KOPT-K1 (cell line): ENCODE measurements around the gene RASSF4.

Source experiments
- H3K27ac ChIP-seq: fragments of 200-600 bp; sonication (generic); 2 replicates; pipeline ENCODE4 v1.5.1; 2016; ENCODE audit warnings: antibody characterized with exemption, mild to moderate bottlenecking, low read depth, low read length; ENCODE audit not compliant: poor library complexity, severe bottlenecking
- H3K36me3 ChIP-seq: fragments of 200-600 bp; sonication (generic); 2 replicates; pipeline ENCODE4 v1.5.1; 2017; ENCODE audit warnings: antibody characterized with exemption, mild to moderate bottlenecking, low read length, moderate library complexity; ENCODE audit not compliant: insufficient read depth
- H3K9me3 ChIP-seq: fragments of 200-600 bp; sonication (generic); 2 replicates; pipeline ENCODE4 v1.5.1; 2017; ENCODE audit warnings: antibody characterized with exemption, low read length, mild to moderate bottlenecking; ENCODE audit not compliant: insufficient read depth, poor library complexity, severe bottlenecking

Gene RASSF4

DNA sequence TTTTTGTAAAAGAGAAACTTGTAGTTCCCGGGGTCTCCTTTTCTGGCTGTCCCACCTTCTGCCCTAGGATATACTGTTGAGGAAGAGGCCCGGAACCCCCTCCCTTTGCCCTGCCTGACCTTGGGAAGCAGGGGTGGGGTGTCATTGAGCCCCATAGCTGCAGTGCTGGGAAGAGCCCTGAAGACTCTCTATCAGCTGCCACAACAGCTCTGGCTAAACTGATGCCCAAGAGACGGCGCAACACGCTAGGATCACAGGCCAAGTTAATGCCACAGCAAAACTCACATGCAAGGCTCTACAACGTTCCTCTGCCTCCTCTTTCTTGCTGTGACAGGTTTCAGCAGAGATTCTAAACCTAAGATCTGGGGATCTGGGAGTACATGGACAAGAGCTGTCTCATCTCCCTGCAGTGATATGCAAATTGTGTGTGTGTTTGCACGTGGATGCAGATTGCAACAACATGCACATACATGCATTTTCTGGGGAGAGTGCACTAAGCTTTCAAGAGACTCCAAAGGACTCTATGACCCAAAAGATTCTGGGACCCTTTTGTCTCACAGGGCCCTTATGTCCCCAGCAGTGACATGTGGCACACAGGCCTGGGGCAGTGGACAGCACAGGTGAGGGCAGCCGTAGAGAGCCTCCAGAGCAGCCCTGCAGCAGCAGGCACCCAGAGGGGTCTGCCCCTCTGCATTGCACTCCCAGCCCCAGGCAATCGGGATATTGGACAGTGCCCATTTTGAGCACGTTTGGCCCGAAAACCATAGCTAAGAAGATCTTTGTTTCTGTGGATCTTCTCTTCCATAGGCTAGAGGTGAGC, 2.5 kb downstream of the RASSF4 start:
- H3K9me3 ChIP-seq, result no peaks in the 10 kb centered on the region
- H3K36me3 ChIP-seq, result no peaks in the 10 kb centered on the region
- H3K27ac ChIP-seq, result no peak overlapping the region

DNA sequence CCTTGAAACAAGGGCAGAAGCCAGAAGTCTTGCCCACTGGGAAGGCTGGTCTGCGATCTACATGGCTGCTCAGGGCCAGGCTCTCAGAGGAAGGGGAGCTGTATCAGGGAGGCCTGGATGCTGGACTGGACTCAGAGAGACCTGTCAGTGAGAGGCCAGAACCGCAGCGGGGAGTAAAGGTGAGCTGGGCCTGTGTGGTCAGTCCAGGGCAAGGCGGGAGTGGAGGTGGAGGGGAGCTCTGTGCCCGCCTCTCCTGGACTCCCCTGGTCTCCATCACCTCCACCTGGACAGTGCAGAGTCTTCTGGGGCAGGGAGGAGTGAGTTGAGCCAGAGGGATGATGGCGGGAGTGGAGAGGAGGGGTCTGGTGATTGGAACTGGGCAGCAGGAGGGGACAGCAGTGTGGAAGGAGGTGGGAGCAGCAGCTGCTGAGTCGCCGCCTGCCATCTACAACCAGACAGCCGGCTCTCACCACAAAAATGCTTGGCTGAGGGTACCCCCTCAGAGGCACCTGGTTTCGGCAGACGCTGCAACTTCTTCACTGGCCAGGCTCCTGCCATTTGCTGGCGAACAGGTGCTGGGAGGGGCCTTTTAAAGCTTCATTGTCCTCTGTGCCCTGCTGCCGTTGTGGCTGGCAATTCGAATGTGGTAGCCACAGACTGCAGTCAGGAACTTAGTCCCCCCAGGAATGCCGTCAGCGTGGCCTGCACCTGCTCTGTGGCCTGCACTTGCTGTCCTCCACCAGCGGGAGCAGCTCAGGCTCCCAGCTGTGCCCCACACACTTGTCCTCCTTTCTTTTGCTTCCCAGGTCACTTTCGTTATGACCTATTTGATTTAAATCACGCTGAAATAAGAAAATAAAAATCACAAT, 3.5 kb downstream of the RASSF4 start:
- Histone ChIP-seq H3K9me3 (no peaks in the 10 kb centered on the region), H3K27ac (peak overlapping the region; percentile 58), H3K36me3 (no peaks in the 10 kb centered on the region)

DNA sequence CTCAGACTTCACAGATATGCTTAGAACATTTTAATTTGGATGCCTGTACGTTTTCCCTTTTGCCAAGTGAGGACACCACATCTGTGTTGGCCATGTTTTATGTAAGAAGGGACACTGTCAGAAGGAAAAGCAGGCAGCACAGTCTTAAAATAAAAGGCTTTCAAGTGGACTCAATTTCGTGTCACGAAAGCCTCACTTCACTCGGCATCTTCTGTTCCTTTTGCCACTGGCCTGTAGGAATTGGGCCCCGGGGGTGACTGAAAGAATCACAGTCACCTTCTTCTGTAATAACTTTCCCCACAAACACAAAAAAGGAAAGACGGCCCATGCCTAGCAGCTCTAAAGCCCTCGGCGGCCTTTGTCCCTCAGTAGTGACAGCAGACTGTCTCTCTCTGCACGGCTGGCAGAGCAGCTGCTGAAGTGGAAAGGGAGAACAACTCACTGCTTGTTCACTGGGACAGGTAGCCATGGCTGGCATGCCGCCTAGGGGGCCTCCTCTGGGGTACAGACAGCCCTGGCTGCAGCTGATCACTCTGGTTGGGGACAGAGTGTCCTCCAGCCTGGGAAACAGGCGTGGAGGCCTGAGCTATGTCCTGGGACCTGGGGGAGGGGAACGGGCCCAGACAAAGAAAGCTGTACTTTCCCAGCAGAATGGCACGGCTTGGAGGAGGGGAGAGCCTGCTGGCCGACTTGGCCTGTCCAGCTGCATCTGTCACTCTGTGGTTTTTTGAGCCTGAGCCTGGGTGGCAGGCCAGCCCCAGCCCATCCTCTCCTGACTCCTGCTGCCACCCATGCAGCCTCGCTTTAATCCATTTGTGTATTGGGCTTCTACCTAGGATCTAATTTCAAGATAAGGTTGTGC, 4.4 kb downstream of the RASSF4 start:
- Histone ChIP-seq H3K9me3 (no peaks in the 10 kb centered on the region), H3K36me3 (no peaks in the 10 kb centered on the region), H3K27ac (peak overlapping the region; percentile 58)

DNA sequence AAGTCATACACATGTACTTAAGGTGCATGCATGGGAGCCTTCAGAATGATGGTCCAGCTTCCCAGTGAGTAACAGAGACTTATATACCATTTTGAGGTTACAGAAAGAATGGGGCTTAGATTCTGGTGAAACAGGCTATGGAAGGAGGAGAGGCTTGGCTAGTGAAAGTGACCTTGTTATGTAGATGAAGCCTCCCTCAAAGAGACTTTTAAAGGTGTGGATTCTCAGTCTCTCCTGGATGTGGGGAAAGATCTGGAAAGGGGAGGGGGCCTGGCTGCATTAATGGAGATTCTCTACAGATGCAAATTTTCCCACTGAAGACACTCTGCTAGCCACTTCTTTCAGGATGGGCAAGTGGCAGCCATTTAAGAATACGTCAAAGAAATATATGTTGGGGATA, 5.5 kb downstream of the RASSF4 start:
- no peaks in the 10 kb centered on the region for H3K36me3 ChIP-seq
- H3K27ac ChIP-seq, result peak overlapping the region; percentile 58
- no peaks in the 10 kb centered on the region for H3K9me3 ChIP-seq

DNA sequence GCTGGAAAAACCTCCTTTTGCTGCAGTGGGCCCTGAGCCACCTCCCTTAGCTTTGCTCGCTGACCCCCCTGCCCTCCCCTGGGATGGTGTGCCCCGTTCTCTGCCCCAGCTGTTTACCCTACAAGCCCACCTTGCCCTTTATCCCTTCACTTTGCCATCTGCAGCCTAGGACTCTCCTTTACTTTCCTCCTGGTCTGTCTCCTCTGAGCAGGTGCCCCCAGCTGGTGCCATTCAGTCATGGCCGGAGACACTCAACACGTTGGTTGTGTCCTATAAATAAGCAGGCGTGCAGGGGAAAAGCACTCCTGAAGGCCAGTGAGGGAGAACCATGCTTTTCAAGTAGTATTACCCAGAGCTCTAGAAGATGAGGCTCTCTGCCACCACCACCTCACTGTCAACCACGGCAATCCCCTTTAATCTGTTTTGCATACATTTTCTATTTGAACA, 6.1 kb downstream of the RASSF4 start:
- Histone ChIP-seq H3K27ac (peak overlapping the region; percentile 17), H3K36me3 (no peaks in the 10 kb centered on the region), H3K9me3 (no peaks in the 10 kb centered on the region)

DNA sequence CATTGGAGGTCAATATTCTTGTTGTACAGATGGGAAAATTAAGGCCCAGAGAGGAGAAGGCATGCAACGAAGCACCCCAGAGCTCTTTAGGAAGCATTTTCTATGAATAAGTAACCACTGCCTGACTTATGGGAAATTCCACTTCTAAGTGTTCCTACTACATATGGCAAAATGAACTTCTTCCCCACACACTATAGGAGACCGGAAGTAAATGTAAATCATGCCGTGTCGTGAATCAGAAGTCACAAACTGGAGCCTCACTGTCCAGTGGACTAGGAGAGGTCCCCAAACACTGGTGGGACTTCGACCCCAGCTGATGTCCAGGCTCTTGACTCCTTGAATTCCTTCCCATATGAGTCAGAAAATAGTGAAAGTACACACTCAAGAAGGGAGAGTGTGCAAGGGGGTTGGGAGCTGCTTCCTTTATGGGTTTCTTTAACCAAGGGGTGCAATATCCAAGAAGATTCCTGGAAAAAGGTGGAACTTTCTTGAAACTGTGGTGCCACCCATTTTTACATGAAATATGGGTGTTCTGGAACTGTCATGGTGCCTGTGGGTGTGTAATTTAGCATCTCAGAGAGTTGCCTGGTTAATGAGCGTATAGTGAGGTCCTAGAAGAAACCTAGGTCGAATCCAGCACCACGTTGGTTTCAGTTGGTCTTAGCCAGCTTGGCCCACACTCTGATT, 6.7 kb downstream of the RASSF4 start:
- Histone ChIP-seq H3K9me3 (no peaks in the 10 kb centered on the region), H3K27ac (peak overlapping the region; percentile 22), H3K36me3 (no peaks in the 10 kb centered on the region)

GRCh38 chr10:44966816-44967509, 7.4 kb downstream of the RASSF4 start:
- Histone ChIP-seq H3K27ac (peak overlapping the region; percentile 73), H3K9me3 (no peaks in the 10 kb centered on the region), H3K36me3 (no peaks in the 10 kb centered on the region)

DNA sequence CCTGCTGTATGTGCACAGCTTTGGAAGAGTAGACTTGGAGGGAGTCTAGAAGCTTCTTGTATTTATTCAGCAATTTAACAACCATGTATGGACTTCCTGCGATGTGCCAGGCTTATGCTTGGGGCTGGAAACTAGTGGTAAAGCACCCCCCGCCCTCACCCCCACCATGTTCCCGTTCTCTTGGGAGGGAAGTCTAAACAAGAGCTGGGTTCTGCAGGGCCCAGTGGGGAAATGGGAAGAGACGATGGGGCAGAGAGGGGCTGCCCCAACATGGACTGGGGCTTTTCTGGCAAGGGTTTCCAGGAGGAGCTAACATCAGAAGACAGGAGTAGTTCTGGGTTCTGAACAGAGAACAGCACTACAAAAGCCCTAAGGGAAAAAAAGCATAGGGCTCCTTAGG, 8.0 kb downstream of the RASSF4 start:
- H3K9me3 ChIP-seq, result no peaks in the 10 kb centered on the region
- peak overlapping the region; percentile 73 for H3K27ac ChIP-seq
- no peaks in the 10 kb centered on the region for H3K36me3 ChIP-seq

DNA sequence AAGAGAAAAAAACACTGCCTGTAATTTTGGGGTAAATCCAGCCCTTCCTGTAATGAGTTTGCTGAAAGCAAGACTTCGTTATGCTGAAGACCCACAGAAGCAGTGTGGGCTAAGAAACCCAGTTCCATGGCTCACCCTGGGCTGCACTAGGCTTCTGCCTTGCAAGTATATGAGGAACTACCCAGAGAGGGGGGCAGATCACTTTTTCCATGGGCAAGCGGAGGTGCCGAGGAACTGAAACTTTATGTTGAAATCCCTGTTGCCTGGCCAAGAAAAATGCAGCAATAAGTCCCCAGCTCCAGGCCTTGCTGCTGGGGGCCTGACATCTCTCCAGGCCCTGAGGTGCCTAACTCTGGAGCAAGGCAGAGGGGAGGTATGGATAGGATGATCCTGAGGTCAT, 8.5 kb downstream of the RASSF4 start:
- Histone ChIP-seq H3K27ac (peak overlapping the region; percentile 73), H3K9me3 (no peaks in the 10 kb centered on the region), H3K36me3 (no peaks in the 10 kb centered on the region)

DNA sequence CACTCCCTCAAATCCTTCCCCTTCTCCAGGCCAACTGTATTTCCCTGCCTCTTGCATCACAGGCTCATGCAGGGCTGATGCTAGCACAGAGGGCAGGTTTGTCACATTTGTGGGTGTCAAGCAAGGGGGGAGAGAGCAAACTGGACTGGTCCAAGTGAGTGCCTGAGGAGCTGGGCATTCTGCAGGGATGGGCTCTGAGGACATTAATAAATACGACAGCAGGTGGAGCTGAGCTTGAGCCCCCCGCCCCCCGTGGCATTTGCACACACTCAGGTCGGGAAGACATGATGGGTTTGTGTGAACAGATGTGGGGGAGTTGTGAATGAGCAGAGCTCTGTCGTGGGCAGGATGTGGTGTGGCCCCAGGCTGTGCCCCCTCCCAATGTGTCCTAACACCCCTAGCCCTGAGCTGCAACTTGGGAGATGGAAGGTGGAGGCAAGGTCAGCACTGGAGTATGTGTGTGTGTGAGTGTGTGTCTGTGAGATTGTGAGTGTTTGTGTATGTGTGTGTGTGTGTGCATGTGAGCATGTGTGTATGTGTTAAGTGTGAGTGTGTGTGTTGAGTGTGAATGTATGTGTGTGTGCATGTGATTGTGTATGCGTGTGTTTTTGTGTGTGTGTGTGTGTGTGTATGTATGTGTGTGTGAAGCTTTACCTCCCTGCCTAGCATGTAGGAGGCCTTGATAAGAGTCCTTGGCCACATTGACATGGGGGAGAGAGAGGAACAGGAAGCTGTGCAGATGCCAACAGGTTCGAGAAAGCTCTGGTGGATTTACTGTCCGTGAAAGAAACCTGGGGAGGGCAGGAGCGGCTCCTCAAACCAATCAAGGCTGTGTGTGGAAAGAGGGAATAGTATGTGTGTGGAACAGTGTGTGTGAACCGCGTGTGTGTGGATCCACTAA, 9.1 kb downstream of the RASSF4 start:
- H3K36me3 ChIP-seq, result no peaks in the 10 kb centered on the region
- H3K27ac ChIP-seq, result peak overlapping the region; percentile 73
- H3K9me3 ChIP-seq, result no peaks in the 10 kb centered on the region

- Histone ChIP-seq H3K9me3 (no peaks in the 10 kb centered on the region), H3K27ac (no peak overlapping the region), H3K36me3 (no peaks in the 10 kb centered on the region)
These were observed 10.3 kb downstream of the RASSF4 start for GRCh38 chr10:44969854-44970253.

GRCh38 chr10:44970812-44971395, 11.3 kb downstream of the RASSF4 start:
- Histone ChIP-seq H3K9me3 (no peaks in the 10 kb centered on the region), H3K36me3 (no peaks in the 10 kb centered on the region), H3K27ac (no peak overlapping the region)

DNA sequence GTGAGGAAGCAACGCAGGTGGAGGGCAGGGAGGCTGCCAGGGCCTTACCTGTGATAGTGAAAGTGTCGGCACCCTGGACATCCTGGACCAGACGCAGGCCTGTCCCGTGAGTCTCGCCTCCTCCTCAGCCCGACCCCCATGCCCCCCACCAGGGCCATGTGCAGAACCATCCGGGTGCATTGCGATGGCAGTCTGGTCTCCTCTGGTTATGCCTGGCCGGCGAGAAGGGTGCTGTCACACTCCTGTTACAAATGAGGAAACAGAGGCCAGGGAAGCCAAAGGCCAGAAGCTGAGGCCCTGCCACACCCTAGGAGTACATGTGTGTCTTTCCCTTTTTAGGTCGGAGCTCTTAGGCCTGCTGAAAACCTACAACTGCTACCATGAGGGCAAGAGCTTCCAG, 11.8 kb downstream of the RASSF4 start:
- Histone ChIP-seq H3K27ac (no peak overlapping the region), H3K36me3 (no peaks in the 10 kb centered on the region)

More for the DNA sequence above, 11.8 kb downstream of the RASSF4 start:
- H3K9me3 ChIP-seq, result no peaks in the 10 kb centered on the region
